ENCODE measurements around the gene ABCA13.

DNA sequence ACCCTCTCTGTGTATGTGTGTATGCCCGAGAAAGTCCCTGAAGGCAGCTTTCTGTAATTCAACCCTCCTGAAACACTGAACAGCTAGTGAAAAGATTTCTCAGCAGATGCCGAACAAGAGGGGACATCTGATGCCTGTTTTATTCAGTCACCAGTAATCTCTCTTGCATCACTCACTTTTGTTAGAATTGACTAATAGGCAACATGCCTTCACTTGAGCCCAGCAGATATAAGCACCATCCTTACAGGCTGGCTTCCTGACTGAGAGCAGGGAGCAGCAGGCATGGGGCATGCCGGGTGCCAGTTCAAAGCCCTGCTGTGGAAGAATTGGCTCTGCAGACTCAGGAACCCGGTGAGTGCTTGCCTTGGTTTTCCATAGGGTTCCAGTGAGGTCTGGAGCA is at the start of gene ABCA13:
- TF ChIP-seq, protein P1, sequence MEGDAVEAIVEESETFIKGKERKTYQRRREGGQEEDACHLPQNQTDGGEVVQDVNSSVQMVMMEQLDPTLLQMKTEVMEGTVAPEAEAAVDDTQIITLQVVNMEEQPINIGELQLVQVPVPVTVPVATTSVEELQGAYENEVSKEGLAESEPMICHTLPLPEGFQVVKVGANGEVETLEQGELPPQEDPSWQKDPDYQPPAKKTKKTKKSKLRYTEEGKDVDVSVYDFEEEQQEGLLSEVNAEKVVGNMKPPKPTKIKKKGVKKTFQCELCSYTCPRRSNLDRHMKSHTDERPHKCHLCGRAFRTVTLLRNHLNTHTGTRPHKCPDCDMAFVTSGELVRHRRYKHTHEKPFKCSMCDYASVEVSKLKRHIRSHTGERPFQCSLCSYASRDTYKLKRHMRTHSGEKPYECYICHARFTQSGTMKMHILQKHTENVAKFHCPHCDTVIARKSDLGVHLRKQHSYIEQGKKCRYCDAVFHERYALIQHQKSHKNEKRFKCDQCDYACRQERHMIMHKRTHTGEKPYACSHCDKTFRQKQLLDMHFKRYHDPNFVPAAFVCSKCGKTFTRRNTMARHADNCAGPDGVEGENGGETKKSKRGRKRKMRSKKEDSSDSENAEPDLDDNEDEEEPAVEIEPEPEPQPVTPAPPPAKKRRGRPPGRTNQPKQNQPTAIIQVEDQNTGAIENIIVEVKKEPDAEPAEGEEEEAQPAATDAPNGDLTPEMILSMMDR (IDR thresholded peaks at IDR 0.05): no peak
- TF ChIP-seq POLR2AphosphoS5 (IDR thresholded peaks at IDR 0.05; ENCODE audit: low read depth, low read length) (no peak), TCF7L2 (IDR thresholded peaks at IDR 0.05; ENCODE audit: low read depth, low read length) (no peak), SIN3A (IDR thresholded peaks at IDR 0.05; ENCODE audit: borderline replicate concordance, insufficient read depth, low read depth, low read length) (no peak)
- TF ChIP-seq, protein P2, sequence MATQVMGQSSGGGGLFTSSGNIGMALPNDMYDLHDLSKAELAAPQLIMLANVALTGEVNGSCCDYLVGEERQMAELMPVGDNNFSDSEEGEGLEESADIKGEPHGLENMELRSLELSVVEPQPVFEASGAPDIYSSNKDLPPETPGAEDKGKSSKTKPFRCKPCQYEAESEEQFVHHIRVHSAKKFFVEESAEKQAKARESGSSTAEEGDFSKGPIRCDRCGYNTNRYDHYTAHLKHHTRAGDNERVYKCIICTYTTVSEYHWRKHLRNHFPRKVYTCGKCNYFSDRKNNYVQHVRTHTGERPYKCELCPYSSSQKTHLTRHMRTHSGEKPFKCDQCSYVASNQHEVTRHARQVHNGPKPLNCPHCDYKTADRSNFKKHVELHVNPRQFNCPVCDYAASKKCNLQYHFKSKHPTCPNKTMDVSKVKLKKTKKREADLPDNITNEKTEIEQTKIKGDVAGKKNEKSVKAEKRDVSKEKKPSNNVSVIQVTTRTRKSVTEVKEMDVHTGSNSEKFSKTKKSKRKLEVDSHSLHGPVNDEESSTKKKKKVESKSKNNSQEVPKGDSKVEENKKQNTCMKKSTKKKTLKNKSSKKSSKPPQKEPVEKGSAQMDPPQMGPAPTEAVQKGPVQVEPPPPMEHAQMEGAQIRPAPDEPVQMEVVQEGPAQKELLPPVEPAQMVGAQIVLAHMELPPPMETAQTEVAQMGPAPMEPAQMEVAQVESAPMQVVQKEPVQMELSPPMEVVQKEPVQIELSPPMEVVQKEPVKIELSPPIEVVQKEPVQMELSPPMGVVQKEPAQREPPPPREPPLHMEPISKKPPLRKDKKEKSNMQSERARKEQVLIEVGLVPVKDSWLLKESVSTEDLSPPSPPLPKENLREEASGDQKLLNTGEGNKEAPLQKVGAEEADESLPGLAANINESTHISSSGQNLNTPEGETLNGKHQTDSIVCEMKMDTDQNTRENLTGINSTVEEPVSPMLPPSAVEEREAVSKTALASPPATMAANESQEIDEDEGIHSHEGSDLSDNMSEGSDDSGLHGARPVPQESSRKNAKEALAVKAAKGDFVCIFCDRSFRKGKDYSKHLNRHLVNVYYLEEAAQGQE (IDR thresholded peaks at IDR 0.05; ENCODE audit: insufficient read depth in 1 of 2, low read depth in 2 of 2, low read length in 1 of 2): no peak

Data from Panc1 (cell line).